SK-N-MC (cell line): ENCODE data around the gene CADM4.

ENCODE experiments used
- EZH2 ChIP-seq: fragments of 200-600 bp; sonication (generic); IDR thresholded peaks from one replicate; pipeline ENCODE4 v1.6.1; 2017; ENCODE audit warnings: antibody characterized with exemption
- POLR2AphosphoS5 ChIP-seq: IDR thresholded peaks from 2 replicates; pipeline ENCODE4 v1.6.1; 2012; ENCODE audit warnings: mild to moderate bottlenecking, low read depth, low read length, borderline replicate concordance

DNA sequence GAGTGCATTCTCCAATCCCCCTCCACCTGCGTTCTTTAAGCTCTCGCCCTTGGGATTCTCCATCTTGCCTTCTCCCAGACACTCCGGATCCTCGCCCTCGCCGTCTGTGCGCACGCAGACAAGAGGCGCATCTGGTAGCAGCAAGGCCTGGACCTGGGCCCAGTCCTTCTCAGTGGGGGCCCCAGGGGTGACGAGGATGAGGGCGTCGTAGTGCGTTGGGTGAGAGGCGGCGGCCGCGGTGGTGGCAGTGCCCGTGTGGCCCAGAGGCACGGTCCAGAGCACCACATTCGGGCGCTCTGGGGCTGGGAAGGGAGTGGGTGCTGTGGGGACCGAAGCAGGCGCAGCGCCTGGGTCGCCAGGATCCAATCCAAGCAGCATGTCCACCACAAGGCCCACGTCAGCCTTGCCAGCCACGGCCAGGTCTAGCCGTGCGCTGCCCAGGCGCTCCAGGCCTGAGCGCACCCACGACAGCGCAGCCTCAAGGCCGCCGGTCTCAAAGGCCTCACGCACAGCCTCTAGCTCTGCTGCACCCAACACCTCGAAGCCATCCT lies 46.8 kb downstream of the CADM4 start:
- TF ChIP-seq POLR2AphosphoS5 (no peak), EZH2 (no peak)
